Stimulated activated CD8-positive, alpha-beta memory T cell treated with anti-CD3 and anti-CD28 coated beads, Interleukin-7, amount 100 ng/mL, for 4 hours (primary cell): Measurements from ENCODE around the gene PDE10A.

ENCODE experiments used
- DNase-seq, 2 donors: peaks; one replicate each; pipeline ENCODE4 v3.0.0-alpha.2; 2020; ENCODE audit warnings: low read depth in 2 of 2

PDE10A gene

DNA sequence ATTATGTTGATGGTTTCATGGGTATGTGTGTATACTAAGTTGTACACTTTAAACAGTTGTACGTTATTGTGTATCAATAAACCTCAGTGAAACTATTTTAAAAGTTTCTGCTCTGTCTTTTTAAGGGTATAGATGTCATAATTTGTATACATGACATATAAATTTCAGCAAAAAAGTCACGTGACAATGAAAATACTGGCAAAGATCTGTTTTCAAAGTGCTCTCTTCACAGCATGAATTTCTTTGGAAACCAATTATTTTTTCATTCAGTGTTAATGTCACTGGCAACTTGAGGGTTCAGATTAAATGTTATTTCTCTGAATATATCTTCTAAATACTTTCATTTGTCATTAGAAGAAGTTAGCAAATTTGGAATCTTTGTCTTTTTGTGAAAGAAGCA is 261.9 kb downstream of the PDE10A start:
- no peak for DNase-seq

DNA sequence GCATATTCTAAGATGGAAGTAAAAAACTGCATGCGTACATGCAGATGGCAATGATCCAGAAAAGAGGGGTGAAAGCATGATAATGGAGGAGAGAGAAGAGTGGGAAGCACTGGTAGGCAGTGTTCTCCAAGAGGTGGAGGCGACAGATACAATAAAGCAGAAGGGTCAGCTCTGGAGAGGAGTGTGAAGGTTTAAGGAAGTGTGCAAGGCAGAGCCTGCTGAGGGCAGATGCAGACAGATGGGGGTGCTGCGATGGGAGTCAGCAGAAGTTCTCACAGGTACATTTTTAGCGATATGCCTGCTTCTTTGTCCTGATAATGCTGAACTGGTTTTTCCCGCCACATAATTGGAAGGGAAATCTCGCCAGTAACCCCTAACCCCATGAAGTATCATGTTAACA is 272.6 kb downstream of the PDE10A start:
- no peak for DNase-seq

DNA sequence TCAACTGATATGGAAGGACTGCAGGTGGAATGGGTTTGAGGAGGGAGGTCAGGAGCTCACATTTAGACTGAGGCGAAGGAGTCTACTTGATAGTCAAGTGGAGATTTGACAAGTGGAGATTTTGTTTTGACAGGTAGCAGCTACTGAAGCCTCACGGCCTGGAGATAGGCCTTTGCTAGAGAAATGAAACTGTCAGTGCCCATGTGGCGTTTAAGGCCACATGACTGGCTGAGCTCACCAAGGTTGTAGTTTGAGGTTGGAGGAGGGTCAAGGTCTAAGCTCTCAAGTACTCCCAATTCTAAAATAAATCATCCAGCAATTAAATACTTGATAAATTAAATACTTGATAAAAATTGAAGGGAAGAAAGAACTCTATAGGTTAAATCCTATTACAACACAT is 273.5 kb downstream of the PDE10A start:
- no peak for DNase-seq

DNA sequence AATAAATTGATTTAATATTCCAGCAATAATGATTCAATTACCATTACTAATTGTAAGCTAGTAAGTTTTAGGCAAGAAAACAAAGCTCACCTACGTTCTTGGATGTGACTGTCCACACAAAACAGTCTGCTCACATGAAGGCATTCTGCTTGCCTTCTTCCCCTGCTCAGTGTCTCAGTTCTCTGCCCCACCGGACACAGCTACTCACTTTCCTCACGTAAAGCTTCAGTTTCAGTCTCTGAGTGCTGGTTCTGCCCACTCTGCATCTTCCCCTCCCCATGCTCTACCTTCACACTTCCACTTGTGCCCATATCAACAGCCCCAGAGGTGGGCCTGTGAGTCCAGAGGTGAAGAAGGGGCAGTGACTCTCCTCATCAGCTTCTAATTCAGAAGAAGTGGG is 279.7 kb downstream of the PDE10A start:
- DNase-seq = no peak

DNA sequence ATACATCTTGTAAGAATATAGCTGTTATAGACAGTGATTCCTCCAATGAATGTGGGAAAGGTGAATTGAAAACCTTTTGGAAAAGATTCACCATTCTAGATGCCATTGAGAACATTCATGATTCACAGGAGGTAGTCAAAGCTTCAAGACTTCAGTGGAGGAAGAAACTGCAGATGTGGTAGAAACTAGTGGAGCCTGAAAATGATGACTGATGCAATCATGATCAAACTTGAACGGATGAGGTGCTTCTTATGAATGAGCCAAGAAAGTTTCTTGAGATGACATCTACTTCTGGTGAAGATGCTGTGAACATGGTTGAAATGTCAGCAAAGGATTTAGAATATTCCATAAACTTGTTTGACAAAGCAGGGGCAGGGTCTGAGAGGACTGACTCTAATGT is 286.9 kb downstream of the PDE10A start:
- no peak for DNase-seq

DNA sequence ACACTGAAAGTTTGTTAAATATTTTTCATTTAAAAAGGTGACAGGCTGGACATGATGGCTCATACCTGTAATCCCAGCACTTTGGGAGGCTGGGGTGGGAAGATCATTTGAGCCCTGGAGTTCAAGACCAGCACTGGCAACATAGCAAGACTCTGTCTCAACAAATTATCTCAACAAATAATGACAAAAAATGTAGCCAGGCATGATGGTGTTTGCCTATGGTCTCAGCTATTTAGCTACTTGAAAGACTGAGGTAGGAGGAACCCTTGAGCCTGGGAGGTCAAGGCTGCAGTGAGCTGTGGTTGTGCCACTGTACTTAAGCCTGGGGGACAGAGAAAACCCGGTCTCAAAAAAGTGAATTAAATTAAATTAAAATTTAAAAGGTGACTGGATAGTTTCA is 297.7 kb downstream of the PDE10A start:
- no peak for DNase-seq

DNA sequence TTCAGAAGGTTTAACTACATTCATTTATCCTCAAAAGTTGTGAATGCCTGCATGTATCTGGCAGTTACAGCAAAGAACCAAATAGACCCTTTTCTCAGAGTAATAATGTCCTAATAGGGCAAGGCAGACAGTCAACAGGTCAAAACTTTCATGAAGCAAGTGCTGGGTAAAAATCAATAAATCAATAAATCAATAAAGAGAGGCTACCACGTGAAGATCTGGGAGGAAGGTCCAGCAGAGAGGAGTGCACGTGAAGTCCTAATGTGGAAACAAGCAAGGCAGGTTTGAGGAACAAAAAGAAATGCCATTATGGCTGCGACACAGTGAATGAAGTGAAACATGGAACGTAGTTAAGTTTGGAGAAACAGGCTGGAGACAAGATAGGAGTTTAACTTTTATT is 317.3 kb downstream of the PDE10A start:
- DNase-seq = no peak

DNA sequence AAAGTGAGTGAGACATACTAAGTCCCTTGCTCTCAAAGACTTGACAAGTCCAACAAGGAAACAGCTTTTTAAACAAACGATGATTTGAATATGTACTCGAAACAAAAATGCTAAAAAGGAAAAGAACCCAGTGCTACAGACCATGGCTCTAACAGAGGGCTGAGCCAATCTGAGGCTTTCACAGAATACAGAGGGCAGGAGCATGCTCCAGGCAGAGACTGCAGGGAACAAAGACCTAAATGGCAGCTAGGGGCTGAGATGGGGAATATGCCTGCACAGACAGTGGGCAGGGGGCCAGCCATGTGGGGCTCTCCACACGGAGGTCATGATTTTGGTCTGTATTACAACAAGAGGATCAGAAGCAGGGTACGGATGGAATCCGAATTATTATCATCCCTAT is 322.5 kb downstream of the PDE10A start:
- no peak for DNase-seq

DNA sequence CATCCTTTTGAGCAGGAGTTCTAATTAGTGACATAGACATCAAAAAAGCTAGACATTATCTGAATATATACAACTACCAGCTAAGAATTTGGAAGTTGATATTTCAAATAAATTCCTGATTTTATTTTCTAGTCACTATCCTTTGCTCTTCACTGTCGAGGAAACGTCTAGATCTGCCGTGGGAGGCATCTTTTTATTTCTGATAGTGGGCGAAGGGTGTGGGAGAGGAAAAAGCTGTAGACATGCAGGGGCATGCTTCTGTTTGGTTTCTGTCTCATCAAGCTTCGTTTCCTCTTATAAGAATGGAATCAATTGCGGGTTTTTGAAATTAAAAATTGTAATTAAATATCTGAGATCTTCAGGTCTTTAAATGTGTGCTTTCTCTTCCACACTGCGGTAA is 337.4 kb downstream of the PDE10A start:
- DNase-seq = no peak

DNA sequence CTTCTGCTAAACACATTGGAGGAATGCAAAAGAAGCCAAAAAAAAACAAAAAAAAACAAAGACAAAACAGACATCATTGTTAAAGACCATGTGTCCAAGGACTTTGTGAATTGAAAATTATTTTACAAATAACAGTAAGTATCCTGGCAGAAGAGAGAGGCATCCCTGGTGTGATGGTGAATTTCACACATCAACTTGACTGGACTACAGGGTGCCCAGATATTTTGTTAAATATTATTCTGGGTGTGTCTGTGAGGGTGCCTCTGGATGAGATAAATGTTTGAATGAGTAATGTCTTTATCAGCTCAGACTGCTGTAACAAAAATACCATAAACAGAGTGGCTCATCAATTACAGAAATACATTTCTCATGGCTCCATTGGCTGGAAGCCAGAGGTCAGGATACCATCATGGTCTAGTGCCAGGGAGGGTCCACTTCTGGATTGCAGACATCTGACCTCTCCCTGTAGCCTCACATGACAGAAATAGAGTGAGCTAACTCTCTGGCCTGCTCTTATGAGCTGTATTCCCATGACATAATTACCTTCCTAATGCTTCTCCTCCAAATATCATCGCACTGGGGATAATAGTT is 341.4 kb downstream of the PDE10A start:
- no peak for DNase-seq

DNA sequence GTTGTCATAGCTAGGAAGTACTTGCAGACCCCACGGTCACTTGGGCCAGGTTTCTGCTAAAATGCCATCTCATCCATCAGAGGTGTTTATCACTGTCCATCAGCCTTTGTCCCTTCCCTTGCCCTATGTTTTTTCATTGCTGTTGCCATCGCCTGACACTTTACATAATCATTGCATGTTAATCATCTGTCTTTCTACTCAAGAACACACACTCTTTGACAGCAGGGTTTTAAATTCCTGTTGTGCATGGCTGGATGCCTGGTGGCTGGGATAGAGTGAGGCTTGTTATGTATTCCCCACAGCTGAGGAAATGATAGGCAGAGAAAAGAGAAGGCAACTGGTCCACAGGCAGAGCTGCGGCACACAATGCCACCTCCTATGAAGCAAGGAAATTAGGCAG is 341.9 kb downstream of the PDE10A start:
- DNase-seq = no peak

DNA sequence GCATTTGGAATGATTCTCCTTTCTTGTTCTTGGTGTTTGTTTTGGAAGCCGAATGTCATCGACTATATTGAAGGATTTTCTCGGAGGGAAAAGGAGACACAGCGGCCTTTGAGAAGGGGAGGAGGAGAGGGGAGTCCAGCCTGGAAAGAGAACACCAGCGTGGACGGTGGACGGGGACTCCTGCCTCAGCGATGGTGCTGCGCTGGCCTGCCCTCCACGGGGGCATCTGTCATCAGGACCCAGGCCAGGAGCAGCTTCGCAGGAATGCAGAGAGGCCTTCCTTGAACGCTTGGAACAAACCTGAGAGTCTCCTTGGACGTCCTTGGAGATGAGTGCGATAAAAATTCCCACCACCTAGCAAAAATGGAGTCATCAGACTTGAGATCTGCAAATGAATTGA is 345.3 kb downstream of the PDE10A start:
- no peak for DNase-seq

DNA sequence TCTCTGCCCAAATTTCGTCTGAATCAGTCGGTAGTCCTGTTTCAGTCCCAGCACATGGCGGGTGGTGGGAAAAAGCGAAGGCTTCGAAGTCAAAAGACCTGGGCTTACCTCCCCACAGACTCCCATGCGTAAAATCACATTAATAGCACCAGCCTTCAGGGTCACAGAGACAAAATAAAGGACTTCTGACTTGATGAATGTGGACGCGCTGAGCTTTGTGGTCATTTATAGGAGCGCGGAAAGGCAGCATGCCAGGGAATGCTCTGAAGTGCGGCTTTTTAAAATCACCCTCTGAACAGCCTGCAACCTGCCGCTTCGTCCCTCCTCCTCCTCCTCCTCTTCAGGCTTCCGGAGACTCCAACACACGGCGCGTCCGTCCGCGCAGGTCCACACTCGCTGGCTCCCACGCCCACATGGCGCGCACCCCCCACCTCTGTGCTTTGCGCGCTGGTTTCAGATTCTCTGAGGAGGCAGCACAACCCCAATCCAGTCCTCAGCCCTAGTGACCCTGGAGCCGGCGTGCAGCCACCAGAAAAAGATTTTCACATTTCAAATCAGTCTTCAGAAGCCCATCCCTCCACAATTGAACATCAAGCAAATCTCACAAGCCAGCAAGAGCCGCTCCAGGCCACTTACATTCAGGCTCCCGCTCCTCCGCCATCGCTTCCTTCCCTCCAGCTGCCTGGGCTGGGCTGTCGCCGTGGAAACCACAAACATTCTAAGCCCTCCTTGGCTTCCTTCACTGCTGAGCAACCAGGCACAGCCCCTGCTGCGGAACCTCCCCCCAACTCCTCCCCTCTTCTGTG is 353.9 kb downstream of the PDE10A start, which contains the start of gene C6orf118:
C6orf118 (minus strand) TSS at position 680 of the 806 bp plus-strand sequence; CDS start at position 661, 19 bp downstream.
- DNase-seq = no peak

DNA sequence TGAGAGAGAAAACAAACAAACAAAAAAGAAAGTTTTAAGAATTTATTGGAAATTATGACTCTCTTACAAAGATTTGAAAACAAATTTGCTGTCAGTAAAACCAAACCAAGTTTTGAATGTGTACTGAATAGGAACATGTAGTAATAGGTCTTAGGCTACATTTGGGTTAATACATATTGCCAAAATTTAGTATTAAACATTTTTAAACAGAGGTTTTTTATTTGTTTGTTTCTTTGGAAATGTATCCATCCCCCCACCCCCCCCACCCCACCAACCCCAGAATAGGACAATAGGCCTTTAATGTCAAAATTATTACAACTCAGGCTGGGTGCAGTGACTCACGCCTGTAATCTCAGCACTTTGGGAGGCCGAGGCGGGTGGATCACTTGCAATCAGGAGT is 356.1 kb downstream of the PDE10A start:
- DNase-seq = no peak

DNA sequence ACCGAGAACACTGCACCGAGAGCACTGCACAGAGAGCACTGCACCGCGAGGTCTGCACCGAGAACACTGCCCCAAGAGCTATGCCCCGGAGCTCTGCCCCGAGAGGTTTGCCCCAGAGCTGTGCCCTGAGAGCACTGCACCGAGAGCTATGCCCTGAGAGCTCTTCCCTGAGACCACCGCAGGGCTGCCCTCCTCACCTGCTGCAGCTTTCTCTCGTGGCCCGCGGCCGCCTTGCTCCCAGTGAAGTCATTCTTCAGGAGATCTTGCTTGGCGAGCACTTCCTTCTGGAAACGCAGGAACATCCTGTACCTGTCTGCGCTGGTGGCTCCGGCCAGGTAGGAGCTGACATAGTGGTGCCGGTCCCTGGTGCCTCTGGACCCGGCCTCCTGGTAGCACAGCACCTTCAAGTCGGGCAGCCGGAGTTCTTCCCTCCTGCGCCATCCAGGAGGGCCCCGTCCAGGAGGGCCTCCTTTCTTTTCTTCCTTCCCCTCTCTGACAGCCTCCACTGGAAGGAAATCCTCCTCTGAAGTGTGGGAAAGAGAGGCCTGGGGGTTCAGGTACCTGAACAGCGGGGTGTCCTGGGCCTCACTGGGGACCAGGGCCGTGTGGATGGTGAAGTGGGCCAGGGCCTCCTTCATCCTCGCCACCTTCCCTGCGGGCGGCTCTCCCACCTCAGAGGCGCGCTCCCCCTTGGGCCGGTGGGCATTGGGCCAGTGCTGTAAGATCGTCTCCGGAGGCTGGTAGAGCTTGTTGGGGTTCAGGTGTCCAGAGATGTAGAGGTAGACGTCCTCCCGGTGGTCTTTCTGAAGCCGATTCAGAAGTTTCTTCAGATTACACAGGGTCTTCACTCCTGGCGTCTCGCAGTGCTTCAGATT is 361.4 kb downstream of the PDE10A start:
- DNase-seq = no peak

DNA sequence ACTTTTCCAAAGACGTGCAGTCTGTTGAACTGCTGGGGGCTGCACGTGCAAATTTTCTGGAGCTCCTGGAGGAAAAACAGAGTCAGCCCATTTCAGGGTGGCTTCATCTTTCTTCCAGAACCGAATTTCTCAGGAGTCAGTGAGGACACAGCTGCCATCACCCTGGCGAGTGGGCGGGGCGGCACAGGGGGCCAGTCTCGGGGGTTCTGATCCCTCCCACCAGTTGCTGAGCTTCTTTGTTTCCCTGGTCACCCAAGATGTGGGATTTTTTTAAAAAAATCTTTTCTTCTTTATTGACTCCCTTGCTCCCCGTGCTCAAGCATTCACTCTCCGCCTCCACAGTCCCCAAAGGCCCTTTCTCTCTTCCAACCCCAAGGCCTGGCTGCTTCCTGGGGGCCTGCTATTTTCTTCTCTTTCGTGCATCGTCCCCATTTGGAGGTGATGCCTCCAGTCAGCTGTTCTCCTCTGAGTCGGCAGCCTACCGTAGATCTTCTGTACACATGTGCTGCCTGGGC is 362.6 kb downstream of the PDE10A start:
- DNase-seq = no peak

DNA sequence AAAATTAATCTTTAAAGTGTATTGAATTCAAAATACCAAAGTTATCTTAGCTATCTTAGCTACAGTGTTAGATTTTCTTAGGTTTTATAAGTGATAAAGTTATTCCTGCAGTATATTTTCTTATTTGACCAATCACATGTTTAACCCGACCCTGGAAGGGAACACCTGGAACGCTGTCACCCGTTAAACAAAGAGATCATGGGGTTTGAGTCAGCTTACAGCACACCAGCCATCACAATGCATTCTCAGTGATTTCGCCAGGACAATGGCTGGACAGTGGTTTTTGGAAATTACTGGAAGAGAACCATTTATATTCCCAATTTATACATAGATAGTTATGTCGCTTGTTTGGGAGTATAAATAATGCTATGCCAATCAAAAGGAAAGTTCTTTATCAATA is 364.2 kb downstream of the PDE10A start:
- DNase-seq = no peak

DNA sequence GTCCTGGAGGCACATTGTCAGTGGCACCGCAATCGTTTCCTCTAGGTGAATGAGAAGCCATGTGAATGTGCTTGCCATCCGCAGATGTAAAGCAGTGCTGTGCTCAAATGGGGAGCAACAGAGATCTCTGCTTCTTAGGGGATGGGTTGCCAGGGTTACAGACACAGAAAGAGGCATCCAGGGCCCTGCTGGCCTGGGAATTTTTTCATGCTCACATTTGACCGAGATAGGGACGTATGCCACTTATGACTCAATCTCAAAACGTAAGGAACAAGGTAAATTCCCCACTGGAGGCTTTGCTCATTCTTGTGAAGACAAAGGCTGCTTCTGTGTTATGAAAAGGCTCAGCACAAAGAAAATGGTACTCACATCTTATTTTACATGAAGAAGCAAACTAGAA is 364.6 kb downstream of the PDE10A start:
- no peak for DNase-seq

DNA sequence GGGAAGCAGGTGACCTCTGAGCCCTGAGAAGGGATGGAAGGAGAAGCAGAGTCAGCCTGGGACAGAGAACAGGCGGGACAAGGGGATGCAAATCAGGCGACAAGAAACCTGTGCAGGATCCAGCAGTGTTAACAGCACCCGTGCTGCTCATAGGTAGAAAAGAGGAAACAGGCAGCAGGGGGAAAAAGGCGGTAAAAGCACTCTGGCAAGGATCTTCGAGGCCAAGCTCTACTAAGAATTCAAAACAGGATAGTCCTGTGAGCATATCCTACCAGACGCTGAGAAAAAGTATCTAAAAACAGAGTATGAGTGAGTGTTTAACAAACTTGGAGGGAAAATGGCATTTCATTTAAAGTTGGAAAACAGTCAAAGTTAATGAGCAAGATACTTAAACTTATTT is 370.4 kb downstream of the PDE10A start:
- no peak for DNase-seq
